CD1c-positive myeloid dendritic cell (primary cell): Measurements from ENCODE around the gene DBNL.

ENCODE experiments used
- DNase-seq: peaks from one replicate; pipeline ENCODE4 v3.0.0-alpha.2; 2016; ENCODE audit errors: extremely low spot score

The DBNL gene

GRCh38 chr7:44042221-44042620 is 2.3 kb upstream of the DBNL start:
- DNase-seq, result no peak

- no peak for DNase-seq
Measured at GRCh38 chr7:44043902-44044301, 600 bp upstream of the DBNL start.

- peak; percentile 62 for DNase-seq
Measured at GRCh38 chr7:44045226-44046014, 918 bp downstream of the DBNL start.

GRCh38 chr7:44046321-44047061 is 2.0 kb downstream of the DBNL start:
- peak; percentile 86 for DNase-seq

- DNase-seq, result no peak
Measured at GRCh38 chr7:44048031-44048795, 3.7 kb downstream of the DBNL start.

GRCh38 chr7:44050121-44050914 is 5.8 kb downstream of the DBNL start:
- no peak for DNase-seq

- no peak for DNase-seq
Measured at GRCh38 chr7:44050915-44051560, 6.5 kb downstream of the DBNL start.

- DNase-seq, result no peak
Measured at GRCh38 chr7:44051611-44052220, 7.2 kb downstream of the DBNL start.

GRCh38 chr7:44052771-44053365 is 8.4 kb downstream of the DBNL start:
- no peak for DNase-seq

- DNase-seq, result no peak
Measured at GRCh38 chr7:44056681-44057080, 12.2 kb downstream of the DBNL start.

GRCh38 chr7:44057181-44057848 is 12.8 kb downstream of the DBNL start:
- no peak for DNase-seq

- DNase-seq, result no peak
Measured at GRCh38 chr7:44057849-44058758, 13.6 kb downstream of the DBNL start.

- no peak for DNase-seq
Measured at GRCh38 chr7:44058759-44059218, 14.3 kb downstream of the DBNL start.

GRCh38 chr7:44059219-44060090 is 15.0 kb downstream of the DBNL start:
- no peak for DNase-seq

GRCh38 chr7:44060091-44060947 is 15.8 kb downstream of the DBNL start:
- no peak for DNase-seq

GRCh38 chr7:44060948-44061644 is 16.6 kb downstream of the DBNL start:
- no peak for DNase-seq
